Diencephalon (tissue), 1 donor: Measurements from ENCODE around the gene STYX. TPM values are rescaled to one million over a fixed set of nuclear protein-coding genes. Genes with fewer than 3 reads are reported as not detected.

Experiments
- small RNA-seq: library from RNA; depleted of rRNA; stranded (forward); fragments of <200 nt; gene quantifications from one replicate; pipeline ENCODE3, GENCODE V24; 2014
- total RNA-seq: library from RNA; depleted of rRNA; stranded (reverse); fragments of >200 nt; gene quantifications from one replicate; pipeline ENCODE4 v1.2.3, GENCODE V29; 2014

Gene STYX
- total RNA-seq = 32.5 TPM

GRCh38 chr14:52729925-52730708, at the start of gene STYX:
TSS of gene STYX (plus strand) at chr14:52730166. CDS start at chr14:52730475, 309 bp downstream.

GRCh38 chr14:52695481-52696091, 34.4 kb upstream of the STYX start, which contains the start of gene ERO1A:
TSS of gene ERO1A (minus strand) at chr14:52695558. CDS start at chr14:52695481, 77 bp downstream.

GRCh38 chr14:52706724-52707706, 23.0 kb upstream of the STYX start, which contains the start of gene PSMC6:
TSS of gene PSMC6 (plus strand) at chr14:52707200. CDS start at chr14:52707220, 20 bp downstream.

GRCh38 chr14:52791223-52792096, 61.5 kb downstream of the STYX start, which contains the start of gene GNPNAT1:
TSS of gene GNPNAT1 (minus strand) at chr14:52791607. CDS start at chr14:52784650, 6,957 bp downstream.

Small RNA genes within 50 kb of the gene (small RNA-seq; reads per million reads assigned to genes)
- gene AL139317.2 = not detected

Other genes with a start within 250 kb of the STYX start
- gene TXNDC16, start 177.7 kb upstream of the STYX start, total RNA-seq = 50.5 TPM
- 43.4 TPM for gene GPR137C, start 177.3 kb upstream of the STYX start, total RNA-seq
- gene ERO1A, start 34.6 kb upstream of the STYX start, total RNA-seq = 36.7 TPM
- 115 TPM for gene PSMC6, start 23.0 kb upstream of the STYX start, total RNA-seq
- gene GNPNAT1, start 61.4 kb downstream of the STYX start, total RNA-seq = 17.3 TPM
- gene FERMT2, start 220.9 kb downstream of the STYX start, total RNA-seq = 76.4 TPM